Neural crest cell (in vitro differentiated cells): ENCODE measurements around the gene RAB36. TPM values are rescaled to one million over a fixed set of nuclear protein-coding genes. Genes with fewer than 3 reads are reported as not detected.

Experiments
- DNase-seq: peaks from one replicate; pipeline ENCODE4 v3.0.0; 2021; ENCODE audit warnings: low read depth, mixed read lengths, low spot score
- H3K27ac Mint-ChIP-seq: one replicate; pipeline ENCODE4 v1.8.0; 2021; ENCODE audit warnings: mild to moderate bottlenecking, mixed read lengths; ENCODE audit not compliant: unreplicated experiment
- H3K27me3 Mint-ChIP-seq: 2 replicates; pipeline ENCODE4 v1.8.0; 2021; ENCODE audit warnings: low read depth, mild to moderate bottlenecking, mixed read lengths
- H3K36me3 Mint-ChIP-seq: 2 replicates; pipeline ENCODE4 v1.8.0; 2021; ENCODE audit warnings: low read depth, mild to moderate bottlenecking, mixed read lengths
- H3K4me1 Mint-ChIP-seq: 2 replicates; pipeline ENCODE4 v1.8.0; 2021; ENCODE audit warnings: mixed read lengths
- H3K4me3 Mint-ChIP-seq: one replicate; pipeline ENCODE4 v1.8.0; 2021; ENCODE audit warnings: mild to moderate bottlenecking, mixed read lengths
- H3K9me3 Mint-ChIP-seq: 2 replicates; pipeline ENCODE4 v1.8.0; 2021; ENCODE audit warnings: mixed read lengths
- CTCF ChIP-seq: fragments of 200-600 bp; sonication (generic); conservative IDR thresholded peaks from 2 replicates; pipeline ENCODE4 v1.5.0; 2021; ENCODE audit warnings: antibody characterized with exemption, mild to moderate bottlenecking
- total RNA-seq: library from RNA; stranded (reverse); gene quantifications from 2 replicates; pipeline ENCODE4 v1.2.1, GENCODE V29; 2021

RAB36 gene
- total RNA-seq, 1 donor from 2014 or later, result 14.4 TPM

DNA sequence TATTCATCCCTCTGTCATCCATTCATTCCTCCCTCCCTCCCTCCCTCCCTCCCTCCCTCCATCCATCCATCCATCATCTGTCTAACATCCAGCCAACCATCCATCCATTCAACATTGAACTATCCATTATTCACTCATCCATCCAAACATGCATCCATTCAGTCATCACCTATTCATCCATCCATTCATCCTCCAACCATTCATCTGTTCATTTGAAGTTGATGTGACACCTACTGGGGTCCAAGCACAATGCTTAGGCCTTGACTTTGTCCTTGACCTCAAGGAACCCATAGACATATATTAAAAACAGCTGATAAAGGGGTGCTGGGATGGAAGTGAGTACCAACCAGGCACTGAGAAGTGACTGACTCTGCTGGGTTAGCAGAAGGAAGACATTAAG, 61.6 kb downstream of the RAB36 start:
- Mint-ChIP-seq H3K4me3 (no peak overlapping the region), H3K36me3 (peaks cover 2% of the 10 kb centered on the region), H3K27me3 (no peaks in the 10 kb centered on the region), H3K9me3 (no peaks in the 10 kb centered on the region), H3K4me1 (peaks cover 46% of the 10 kb centered on the region), H3K27ac (no peak overlapping the region)
- no peak for DNase-seq
- no peak for TF ChIP-seq CTCF

DNA sequence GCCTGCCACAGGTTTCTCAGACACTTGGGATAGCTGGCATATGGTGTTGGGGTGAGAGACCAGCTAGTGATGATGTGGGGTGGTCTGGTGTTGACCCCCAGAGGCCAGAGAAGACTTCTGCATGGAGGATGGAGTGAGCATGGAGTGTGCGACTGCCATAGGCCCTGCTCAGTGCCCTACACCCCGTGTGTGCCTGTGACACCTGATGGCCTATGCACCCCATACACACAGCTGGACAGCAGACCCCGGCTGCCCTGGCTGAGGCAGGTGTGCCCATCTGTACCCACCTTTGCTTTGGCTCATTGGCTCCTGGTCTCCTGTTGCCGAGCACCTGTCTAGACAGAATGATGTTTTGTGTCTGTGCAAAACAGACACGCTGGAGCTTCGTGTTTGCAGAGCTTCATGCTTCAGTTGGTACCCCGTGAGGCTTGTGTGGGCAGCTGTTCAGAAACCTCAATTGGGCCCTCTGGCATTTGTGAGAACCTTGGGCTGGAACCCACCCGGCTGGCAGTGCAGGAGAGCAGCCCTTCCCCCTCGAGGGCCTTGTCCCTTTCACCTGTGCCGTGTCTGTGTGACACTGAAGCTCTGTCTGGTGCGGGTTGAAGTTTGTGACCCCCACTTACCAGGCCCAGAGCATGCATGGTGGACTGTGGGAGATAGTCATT, 62.6 kb downstream of the RAB36 start:
- no peak for DNase-seq
- Mint-ChIP-seq H3K9me3 (no peaks in the 10 kb centered on the region), H3K4me1 (peaks cover 43% of the 10 kb centered on the region), H3K4me3 (no peak overlapping the region), H3K36me3 (peaks cover 2% of the 10 kb centered on the region), H3K27ac (no peak overlapping the region), H3K27me3 (no peaks in the 10 kb centered on the region)
- TF ChIP-seq CTCF, result no peak

- no peaks in the 10 kb centered on the region for H3K27me3 Mint-ChIP-seq
- no peak overlapping the region for H3K4me3 Mint-ChIP-seq
- H3K36me3 Mint-ChIP-seq, result peaks cover 5% of the 10 kb centered on the region
- H3K27ac Mint-ChIP-seq, result no peak overlapping the region
- peaks cover 27% of the 10 kb centered on the region for H3K4me1 Mint-ChIP-seq
- DNase-seq, result no peak
- no peak for TF ChIP-seq CTCF
- no peaks in the 10 kb centered on the region for H3K9me3 Mint-ChIP-seq
Measured at GRCh38 chr22:23210428-23211170, 65.3 kb downstream of the RAB36 start.

GRCh38 chr22:23211622-23212021, 66.3 kb downstream of the RAB36 start:
- TF ChIP-seq CTCF, result no peak
- Mint-ChIP-seq H3K4me1 (peaks cover 30% of the 10 kb centered on the region), H3K36me3 (peaks cover 5% of the 10 kb centered on the region), H3K27ac (no peak overlapping the region), H3K27me3 (no peaks in the 10 kb centered on the region), H3K4me3 (no peak overlapping the region), H3K9me3 (no peaks in the 10 kb centered on the region)
- no peak for DNase-seq

GRCh38 chr22:23212061-23213021, 67.1 kb downstream of the RAB36 start:
- no peak for TF ChIP-seq CTCF
- Mint-ChIP-seq H3K4me3 (no peak overlapping the region), H3K36me3 (peaks cover 3% of the 10 kb centered on the region), H3K27ac (no peak overlapping the region), H3K27me3 (no peaks in the 10 kb centered on the region), H3K4me1 (peaks cover 30% of the 10 kb centered on the region), H3K9me3 (no peaks in the 10 kb centered on the region)
- no peak for DNase-seq
